SU-DHL-6 (cell line): Measurements from ENCODE around the gene CLEC1A.

ENCODE experiments used
- H2AFZ ChIP-seq: fragments of 200-600 bp; sonication (generic); 2 replicates; pipeline ENCODE4 v1.6.1; 2014; ENCODE audit warnings: low read depth, mild to moderate bottlenecking, moderate library complexity, mixed read lengths, antibody characterized with exemption, low read length; ENCODE audit not compliant: severe bottlenecking
- H3F3A ChIP-seq: fragments of 200-600 bp; shearing (Covaris generic); 2 replicates; pipeline ENCODE4 v1.6.0; 2016; ENCODE audit warnings: antibody characterized with exemption, mild to moderate bottlenecking; ENCODE audit not compliant: insufficient read depth
- H3K27ac ChIP-seq: fragments of 200-600 bp; sonication (generic); 2 replicates; pipeline ENCODE4 v1.5.1; 2016; ENCODE audit warnings: low read depth, mild to moderate bottlenecking, low read length, moderate library complexity, mixed read lengths
- H3K27me3 ChIP-seq: fragments of 200-600 bp; sonication (generic), shearing (Covaris generic); 2 replicates; pipeline ENCODE4 v1.6.0; 2014; ENCODE audit warnings: mild to moderate bottlenecking, low read length
- H3K36me3 ChIP-seq: fragments of 200-600 bp; sonication (generic); 2 replicates; pipeline ENCODE4 v1.6.1; 2014; ENCODE audit warnings: mild to moderate bottlenecking, low read length, mixed read lengths
- H3K4me2 ChIP-seq: fragments of 300-600, 200-600 bp; shearing (Covaris generic), sonication (generic); 2 replicates; pipeline ENCODE4 v1.6.0; 2014; ENCODE audit warnings: low read length, low read depth, mild to moderate bottlenecking; ENCODE audit not compliant: poor library complexity, severe bottlenecking
- H3K4me3 ChIP-seq: fragments of 200-600 bp; sonication (generic); 2 replicates; pipeline ENCODE4 v1.5.1; 2014; ENCODE audit warnings: antibody characterized with exemption, low read length, mild to moderate bottlenecking, mixed read lengths; ENCODE audit not compliant: insufficient read depth, poor library complexity, severe bottlenecking
- H3K79me2 ChIP-seq: fragments of 200-600 bp; sonication (generic); 2 replicates; pipeline ENCODE4 v1.6.1; 2014; ENCODE audit warnings: mild to moderate bottlenecking, low read length, moderate library complexity; ENCODE audit not compliant: insufficient read depth
- H3K9ac ChIP-seq: fragments of 200-600 bp; sonication (generic); 2 replicates; pipeline ENCODE4 v1.7.0; 2014; ENCODE audit warnings: mild to moderate bottlenecking, low read length
- H3K9me2 ChIP-seq: fragments of 200-600 bp; sonication (generic); replicated peaks from 2 replicates; pipeline ENCODE4 v1.6.1; 2014; ENCODE audit warnings: low read length; ENCODE audit not compliant: insufficient read depth
- H3K9me3 ChIP-seq: fragments of 200-600 bp; sonication (generic); 2 replicates; pipeline ENCODE4 v1.6.1; 2014; ENCODE audit warnings: low read length, mixed read lengths; ENCODE audit not compliant: insufficient read depth
- H4K20me1 ChIP-seq: fragments of 200-600 bp; sonication (generic); 2 replicates; pipeline ENCODE4 v1.6.1; 2014; ENCODE audit warnings: low read depth, mild to moderate bottlenecking, antibody characterized with exemption, low read length, moderate library complexity, mixed read lengths
- EZH2phosphoT487 ChIP-seq: fragments of 200-600 bp; sonication (generic), shearing (Covaris generic); conservative IDR thresholded peaks from 2 replicates; pipeline ENCODE4 v1.6.1; 2018; ENCODE audit warnings: mild to moderate bottlenecking, antibody characterized with exemption, low read length, moderate library complexity, mixed read lengths
- TF ChIP-seq, protein P1 (sequence below): fragments of 200-600 bp; sonication (generic); IDR thresholded peaks from one replicate; pipeline ENCODE4 v1.5.1; 2017; ENCODE audit warnings: antibody characterized with exemption, mild to moderate bottlenecking, low read length, moderate library complexity; ENCODE audit not compliant: insufficient read depth, poor library complexity, severe bottlenecking

Gene CLEC1A

DNA sequence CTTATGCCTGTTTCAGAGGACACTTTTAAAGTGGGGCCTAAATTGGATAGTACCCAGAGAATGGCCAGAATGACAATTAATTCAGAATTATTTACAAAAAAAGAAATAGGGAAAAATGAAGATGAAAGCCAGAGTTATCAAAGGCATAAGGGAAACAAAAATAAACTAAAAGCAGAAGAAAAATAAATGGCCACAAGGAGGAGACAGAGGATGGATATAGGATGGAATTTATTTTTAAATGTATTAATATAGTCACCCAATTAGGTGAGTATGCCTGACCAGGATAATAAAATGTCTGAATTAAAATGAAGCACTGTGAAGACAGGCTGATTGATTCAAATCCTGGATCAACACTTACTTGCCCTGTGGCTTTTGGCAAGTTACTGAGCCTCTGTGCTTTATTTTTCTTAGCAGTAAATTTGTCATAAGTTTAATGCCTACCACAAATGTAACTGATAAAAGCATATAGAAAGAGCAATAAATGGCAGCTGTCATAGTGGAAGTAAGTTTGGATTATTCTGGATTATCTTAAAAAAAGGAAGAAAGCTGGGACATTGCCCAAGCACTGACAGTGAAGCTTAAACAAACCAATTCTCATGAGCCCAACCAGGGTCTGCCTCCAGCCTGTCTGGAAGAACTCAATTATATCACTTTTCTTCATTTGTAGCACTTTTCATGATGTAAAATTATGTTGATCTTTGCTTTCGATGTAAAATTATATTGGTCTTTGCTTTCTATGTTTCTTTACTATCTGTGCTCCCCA, 64.8 kb downstream of the CLEC1A start:
- H3K9ac ChIP-seq: no peak overlapping the region
- no peaks in the 10 kb centered on the region for H3K36me3 ChIP-seq
- no peak overlapping the region for H2AFZ ChIP-seq
- H3K9me2 ChIP-seq: no peaks in the 10 kb centered on the region
- TF ChIP-seq, protein P1, sequence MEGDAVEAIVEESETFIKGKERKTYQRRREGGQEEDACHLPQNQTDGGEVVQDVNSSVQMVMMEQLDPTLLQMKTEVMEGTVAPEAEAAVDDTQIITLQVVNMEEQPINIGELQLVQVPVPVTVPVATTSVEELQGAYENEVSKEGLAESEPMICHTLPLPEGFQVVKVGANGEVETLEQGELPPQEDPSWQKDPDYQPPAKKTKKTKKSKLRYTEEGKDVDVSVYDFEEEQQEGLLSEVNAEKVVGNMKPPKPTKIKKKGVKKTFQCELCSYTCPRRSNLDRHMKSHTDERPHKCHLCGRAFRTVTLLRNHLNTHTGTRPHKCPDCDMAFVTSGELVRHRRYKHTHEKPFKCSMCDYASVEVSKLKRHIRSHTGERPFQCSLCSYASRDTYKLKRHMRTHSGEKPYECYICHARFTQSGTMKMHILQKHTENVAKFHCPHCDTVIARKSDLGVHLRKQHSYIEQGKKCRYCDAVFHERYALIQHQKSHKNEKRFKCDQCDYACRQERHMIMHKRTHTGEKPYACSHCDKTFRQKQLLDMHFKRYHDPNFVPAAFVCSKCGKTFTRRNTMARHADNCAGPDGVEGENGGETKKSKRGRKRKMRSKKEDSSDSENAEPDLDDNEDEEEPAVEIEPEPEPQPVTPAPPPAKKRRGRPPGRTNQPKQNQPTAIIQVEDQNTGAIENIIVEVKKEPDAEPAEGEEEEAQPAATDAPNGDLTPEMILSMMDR: no peak
- no peak for TF ChIP-seq EZH2phosphoT487
- no peak overlapping the region for H3K4me3 ChIP-seq
- H3F3A ChIP-seq: no peaks in the 10 kb centered on the region
- H3K27me3 ChIP-seq: no peaks in the 10 kb centered on the region
- no peaks in the 10 kb centered on the region for H4K20me1 ChIP-seq
- no peak overlapping the region for H3K4me2 ChIP-seq
- no peak overlapping the region for H3K27ac ChIP-seq
- H3K79me2 ChIP-seq: no peaks in the 10 kb centered on the region
- no peaks in the 10 kb centered on the region for H3K9me3 ChIP-seq

DNA sequence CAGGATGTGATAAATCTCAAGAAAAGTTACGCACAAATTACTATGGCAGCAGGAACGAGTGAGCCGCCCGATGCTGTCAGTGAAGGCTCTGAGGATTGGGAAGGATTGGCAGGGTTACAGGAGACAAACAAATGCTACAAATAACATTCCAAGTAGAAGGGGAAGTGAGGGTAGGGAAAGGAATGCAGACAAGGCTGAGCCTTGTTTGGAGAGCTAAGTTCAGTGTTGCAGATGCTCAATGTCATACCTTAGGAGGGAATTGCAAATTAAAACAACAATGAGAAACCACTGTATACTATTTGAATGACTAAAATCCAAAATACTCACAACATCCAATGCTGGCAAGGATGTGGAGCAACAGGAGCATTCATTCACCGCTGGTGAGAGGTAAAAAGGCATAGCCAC, 67.0 kb downstream of the CLEC1A start:
- TF ChIP-seq EZH2phosphoT487: no peak
- TF ChIP-seq, protein P1: no peak
- Histone ChIP-seq H3K79me2 (no peaks in the 10 kb centered on the region), H3K4me2 (no peak overlapping the region), H4K20me1 (no peaks in the 10 kb centered on the region), H3K4me3 (no peak overlapping the region), H3F3A (no peaks in the 10 kb centered on the region), H3K27ac (no peak overlapping the region), H3K9ac (no peak overlapping the region), H3K36me3 (no peaks in the 10 kb centered on the region), H3K9me3 (no peaks in the 10 kb centered on the region), H3K27me3 (no peaks in the 10 kb centered on the region), H3K9me2 (no peaks in the 10 kb centered on the region), H2AFZ (no peak overlapping the region)

DNA sequence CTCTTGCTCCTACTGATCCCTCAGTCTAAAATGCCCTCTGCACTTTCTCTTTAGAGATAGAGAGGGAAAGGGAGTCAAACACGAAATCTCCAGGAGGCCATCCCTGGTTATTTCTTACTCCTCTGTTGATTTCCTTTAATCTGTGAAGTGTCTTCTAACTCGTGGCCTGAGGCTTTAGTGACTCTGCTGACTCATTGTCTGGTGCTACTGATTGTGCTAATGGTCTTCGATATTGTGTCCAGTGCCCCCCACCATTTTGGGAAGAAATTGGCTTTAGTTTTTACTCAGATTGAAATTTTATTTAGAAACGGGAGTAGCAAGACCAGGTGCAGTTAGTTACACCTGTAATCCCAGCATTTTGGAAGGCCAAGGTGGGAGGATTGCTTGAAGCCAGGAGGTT, 67.5 kb downstream of the CLEC1A start:
- no peak overlapping the region for H3K4me2 ChIP-seq
- H3K9ac ChIP-seq: no peak overlapping the region
- no peaks in the 10 kb centered on the region for H3K79me2 ChIP-seq
- TF ChIP-seq, protein P1: no peak
- no peak for TF ChIP-seq EZH2phosphoT487
- no peaks in the 10 kb centered on the region for H3K27me3 ChIP-seq
- H3F3A ChIP-seq: no peaks in the 10 kb centered on the region
- H3K9me2 ChIP-seq: no peaks in the 10 kb centered on the region
- H3K9me3 ChIP-seq: no peaks in the 10 kb centered on the region
- no peak overlapping the region for H3K4me3 ChIP-seq
- H3K36me3 ChIP-seq: no peaks in the 10 kb centered on the region
- H4K20me1 ChIP-seq: no peaks in the 10 kb centered on the region
- no peak overlapping the region for H2AFZ ChIP-seq
- H3K27ac ChIP-seq: no peak overlapping the region
